ENCODE results near the gene SAPCD1. TPM values are rescaled to one million over a fixed set of nuclear protein-coding genes. Genes with fewer than 3 reads are reported as not detected.
A peak's percentile ranks its signal among the peaks of the same experiment; 100 is the strongest.
"Not testable (repeated sequence)": the region's sequence is repeated elsewhere in the genome, so short reads cannot be mapped to it uniquely, and the experiment has no call there.

SAPCD1 gene
- total RNA-seq, 2 experiments from 2014 or later = 11.3 to 13.2 TPM

- H3K27me3 Mint-ChIP-seq = no peaks in the 10 kb centered on the region
- H3K27ac Mint-ChIP-seq = peak within 1 kb of the TSS; percentile 91
- DNase-seq = peak; percentile 91
- POLR2A ChIA-PET = interaction anchor here (0.5 to 2.5 kb wide), 12 partner anchors 9 to 132 kb away, joined by 3 to 21 read pairs (median 4); partner anchors contain the start of genes HSPA1A, HSPA1B, HSPA1L and LSM2
- H3K4me1 Mint-ChIP-seq (ENCODE audit: low read depth) = peaks cover 39% of the 10 kb centered on the region
- H3K9me3 Mint-ChIP-seq = no peaks in the 10 kb centered on the region
- peak within 1 kb of the TSS; percentile 98 for H3K4me3 Mint-ChIP-seq
- H3K36me3 Mint-ChIP-seq = peaks cover 19% of the 10 kb centered on the region
- CTCF ChIA-PET = interaction anchor here (0.7 to 2.8 kb wide), 17 partner anchors 10 to 67 kb away, joined by 3 to 30 read pairs (median 5); partner anchors contain the start of genes CLIC1, HSPA1A, HSPA1L and LSM2
- intact Hi-C loops (cut with micrococcal nuclease) = loop anchor here (1.0 to 2.0 kb wide), 4 partner anchors 11 to 31 kb away; partner anchors contain the start of genes HSPA1B, LSM2 and VWA7
Measured at GRCh38 chr6:31795616-31796298, 33.3 kb downstream of the SAPCD1 start, which contains the start of gene VARS1. Gene VARS1 (minus strand): TSS chr6:31795752. CDS start chr6:31795217, 535 bp downstream.

DNA sequence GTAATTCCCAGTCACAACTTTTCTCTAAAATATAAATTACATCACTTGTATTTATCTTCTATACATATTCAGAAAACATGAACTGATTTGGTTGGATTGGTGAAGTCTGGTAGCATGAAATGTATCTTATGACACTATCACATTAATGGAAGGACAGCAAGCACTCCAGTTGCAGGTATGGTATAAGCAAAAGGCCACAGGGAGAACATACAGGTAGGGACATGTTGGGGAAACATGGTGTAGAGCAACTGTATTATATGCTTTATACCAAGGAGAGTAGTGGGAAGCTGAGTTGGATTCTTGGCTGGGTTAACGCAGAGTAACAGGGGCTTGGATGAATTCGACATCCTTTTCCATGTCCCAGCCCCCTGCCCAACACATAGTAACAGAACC is 34.5 kb downstream of the SAPCD1 start:
- intact Hi-C loops (cut with micrococcal nuclease) = loop anchor here (1.0 to 2.0 kb wide), 2 partner anchors 9 to 16 kb away; partner anchors contain the start of gene LSM2
- no peaks in the 10 kb centered on the region for H3K9me3 Mint-ChIP-seq

GRCh38 chr6:31797588-31797987 is 35.1 kb downstream of the SAPCD1 start:
- Mint-ChIP-seq H3K4me3 (no peak overlapping the region), H3K27ac (peak overlapping the region; percentile 80), H3K4me1 (ENCODE audit: low read depth) (peaks cover 35% of the 10 kb centered on the region), H3K36me3 (peaks cover 13% of the 10 kb centered on the region), H3K27me3 (no peaks in the 10 kb centered on the region), H3K9me3 (no peaks in the 10 kb centered on the region)
- peak; percentile 50 for DNase-seq
- ChIA-PET POLR2A (interaction anchor here (0.9 kb wide), 1 partner anchor 38 kb away, joined by 3 read pairs; no protein-coding TSS in a partner anchor), CTCF (interaction anchor here (0.7 to 0.9 kb wide), 3 partner anchors 8 to 40 kb away, joined by 3 to 4 read pairs (median 3); partner anchors contain the start of gene LSM2)
- intact Hi-C loops (cut with micrococcal nuclease) = loop anchor here (2.0 kb wide), 1 partner anchor 15 kb away; no protein-coding TSS in a partner anchor

More for the DNA sequence above, 34.5 kb downstream of the SAPCD1 start:
- Mint-ChIP-seq H3K36me3 (peaks cover 18% of the 10 kb centered on the region), H3K4me1 (ENCODE audit: low read depth) (peaks cover 35% of the 10 kb centered on the region), H3K4me3 (no peak overlapping the region), H3K27me3 (no peaks in the 10 kb centered on the region), H3K27ac (peak overlapping the region; percentile 80)
- ChIA-PET POLR2A (interaction anchor here (0.9 to 1.4 kb wide), 2 partner anchors 38 to 134 kb away, joined by 3 to 5 read pairs; no protein-coding TSS in a partner anchor), CTCF (interaction anchor here (0.9 to 2.8 kb wide), 5 partner anchors 10 to 61 kb away, joined by 3 to 15 read pairs (median 6); partner anchors contain the start of genes CLIC1, LSM2 and MSH5)
- DNase-seq = no peak

DNA sequence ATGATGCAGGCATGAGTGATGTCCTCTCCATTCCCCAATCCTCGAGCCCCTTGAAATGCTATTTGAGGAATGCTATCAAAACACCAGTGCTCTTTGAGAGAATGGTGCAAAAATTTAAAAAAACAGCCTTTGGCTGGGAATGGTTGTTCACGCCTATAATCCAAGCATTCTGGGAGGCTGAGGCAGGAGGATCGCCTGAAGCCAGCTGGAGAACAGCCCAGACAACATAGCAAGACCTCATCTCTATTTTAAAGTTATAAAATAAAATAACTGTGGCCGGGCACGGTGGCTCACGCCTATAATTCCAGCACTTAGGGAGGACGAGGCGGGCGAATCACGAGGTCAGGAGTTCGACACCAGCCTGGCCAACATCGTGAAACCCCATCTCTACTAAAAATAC is 37.3 kb downstream of the SAPCD1 start:
- peaks cover 17% of the 10 kb centered on the region for H3K36me3 Mint-ChIP-seq
- no peaks in the 10 kb centered on the region for H3K9me3 Mint-ChIP-seq
- intact Hi-C loops (cut with micrococcal nuclease) = no loop called here
- H3K4me1 Mint-ChIP-seq (ENCODE audit: low read depth) = peaks cover 31% of the 10 kb centered on the region
- ChIA-PET CTCF (interaction anchor here (1.2 to 1.8 kb wide), 3 partner anchors 9 to 29 kb away, joined by 3 to 8 read pairs (median 3); no protein-coding TSS in a partner anchor), POLR2A (interaction anchor here (0.8 kb wide), 1 partner anchor 37 kb away, joined by 3 read pairs; no protein-coding TSS in a partner anchor)
- no peak for DNase-seq
- no peak overlapping the region for H3K27ac Mint-ChIP-seq
- no peaks in the 10 kb centered on the region for H3K27me3 Mint-ChIP-seq
- no peak overlapping the region for H3K4me3 Mint-ChIP-seq

GRCh38 chr6:31801031-31801927 is 38.8 kb downstream of the SAPCD1 start:
- CTCF ChIA-PET = interaction anchor here (0.6 to 0.7 kb wide), 2 partner anchors 89 to 316 kb away, joined by 3 to 4 read pairs; no protein-coding TSS in a partner anchor
- peaks cover 36% of the 10 kb centered on the region for H3K4me1 Mint-ChIP-seq (ENCODE audit: low read depth)
- intact Hi-C loops (cut with micrococcal nuclease); H3K9me3 Mint-ChIP-seq; H3K4me3 Mint-ChIP-seq; DNase-seq; H3K27me3 Mint-ChIP-seq; POLR2A ChIA-PET: not testable (repeated sequence)
- peak overlapping the region; percentile 38 for H3K27ac Mint-ChIP-seq
- peaks cover 12% of the 10 kb centered on the region for H3K36me3 Mint-ChIP-seq

- no peak for DNase-seq
- intact Hi-C loops (cut with micrococcal nuclease) = loop anchor here (1.0 to 2.0 kb wide), 2 partner anchors 10 to 17 kb away; no protein-coding TSS in a partner anchor
- H3K27me3 Mint-ChIP-seq = no peaks in the 10 kb centered on the region
- ChIA-PET CTCF (interaction anchor here (0.6 to 2.5 kb wide), 12 partner anchors 8 to 224 kb away, joined by 3 to 30 read pairs (median 5); partner anchors contain the start of genes HSPA1A, HSPA1L and VARS1), POLR2A (interaction anchor here (0.9 to 2.4 kb wide), 10 partner anchors 9 to 231 kb away, joined by 3 to 20 read pairs (median 4); partner anchors contain the start of genes ABHD16A, HSPA1A, HSPA1B and HSPA1L)
- no peaks in the 10 kb centered on the region for H3K9me3 Mint-ChIP-seq
- H3K36me3 Mint-ChIP-seq = peaks cover 14% of the 10 kb centered on the region
- peak overlapping the region; percentile 86 for H3K4me3 Mint-ChIP-seq
- peaks cover 26% of the 10 kb centered on the region for H3K4me1 Mint-ChIP-seq (ENCODE audit: low read depth)
- peak overlapping the region; percentile 87 for H3K27ac Mint-ChIP-seq
Measured at GRCh38 chr6:31805939-31806469, 43.5 kb downstream of the SAPCD1 start.

GRCh38 chr6:31806470-31807272 is 44.2 kb downstream of the SAPCD1 start, which contains the start of gene LSM2:
Gene LSM2 (minus strand): TSS chr6:31806966. CDS start chr6:31806757, 209 bp downstream.
- ChIA-PET CTCF (interaction anchor here (0.6 to 2.5 kb wide), 22 partner anchors 8 to 256 kb away, joined by 3 to 30 read pairs (median 4); partner anchors contain the start of genes ABHD16A, HSPA1A, HSPA1B and HSPA1L), POLR2A (interaction anchor here (0.9 to 2.4 kb wide), 13 partner anchors 9 to 232 kb away, joined by 3 to 20 read pairs (median 5); partner anchors contain the start of genes ABHD16A, HSPA1A, HSPA1B and HSPA1L)
- no peaks in the 10 kb centered on the region for H3K27me3 Mint-ChIP-seq
- peak; percentile 98 for DNase-seq
- intact Hi-C loops (cut with micrococcal nuclease) = loop anchor here (1.0 to 2.0 kb wide), 2 partner anchors 10 to 16 kb away; no protein-coding TSS in a partner anchor
- peaks cover 12% of the 10 kb centered on the region for H3K36me3 Mint-ChIP-seq
- H3K4me1 Mint-ChIP-seq (ENCODE audit: low read depth) = peaks cover 30% of the 10 kb centered on the region
- H3K4me3 Mint-ChIP-seq = peak within 1 kb of the TSS; percentile 86
- H3K9me3 Mint-ChIP-seq = no peaks in the 10 kb centered on the region
- H3K27ac Mint-ChIP-seq = peak within 1 kb of the TSS; percentile 87

GRCh38 chr6:31808599-31808998 is 46.1 kb downstream of the SAPCD1 start:
- H3K4me3 Mint-ChIP-seq; POLR2A ChIA-PET; H3K27me3 Mint-ChIP-seq; H3K27ac Mint-ChIP-seq; intact Hi-C loops (cut with micrococcal nuclease); H3K9me3 Mint-ChIP-seq; DNase-seq; H3K36me3 Mint-ChIP-seq: not testable (repeated sequence)
- H3K4me1 Mint-ChIP-seq (ENCODE audit: low read depth) = peaks cover 41% of the 10 kb centered on the region
- CTCF ChIA-PET = interaction anchor here (2.1 kb wide), 1 partner anchor 19 kb away, joined by 7 read pairs; the partner anchor contains the start of gene HSPA1B

DNA sequence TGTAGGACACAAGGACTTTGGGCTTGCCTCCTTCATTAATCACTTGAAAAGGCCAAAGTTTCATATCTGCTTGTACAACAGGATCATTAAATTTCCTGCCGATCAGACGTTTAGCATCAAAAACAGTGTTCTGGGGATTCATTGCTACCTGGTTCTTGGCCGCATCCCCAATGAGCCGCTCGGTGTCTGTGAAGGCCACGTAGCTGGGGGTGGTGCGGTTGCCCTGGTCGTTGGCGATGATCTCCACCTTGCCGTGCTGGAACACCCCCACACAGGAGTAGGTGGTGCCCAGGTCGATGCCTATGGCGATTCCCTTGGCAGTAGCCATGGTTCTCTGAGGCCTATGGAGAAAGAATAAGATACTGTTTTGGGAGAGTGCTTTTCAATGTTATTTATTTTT is 49.2 kb downstream of the SAPCD1 start:
- CTCF ChIA-PET = interaction anchor here (0.6 kb wide), 1 partner anchor 16 kb away, joined by 3 read pairs; the partner anchor contains the start of gene VARS1
- POLR2A ChIA-PET = interaction anchor here (0.6 to 3.9 kb wide), 6 partner anchors 15 to 243 kb away, joined by 3 to 26 read pairs (median 9); partner anchors contain the start of genes CLIC1, HSPA1B and VARS1
- H3K27me3 Mint-ChIP-seq = no peaks in the 10 kb centered on the region
- peak overlapping the region; percentile 63 for H3K4me3 Mint-ChIP-seq
- intact Hi-C loops (cut with micrococcal nuclease) = loop anchor here (2.0 kb wide), 3 partner anchors 15 to 73 kb away; partner anchors contain the start of gene HSPA1B
- H3K27ac Mint-ChIP-seq = peak overlapping the region; percentile 95
- H3K36me3 Mint-ChIP-seq = peaks cover 3% of the 10 kb centered on the region
- H3K4me1 Mint-ChIP-seq (ENCODE audit: low read depth) = peaks cover 39% of the 10 kb centered on the region
- DNase-seq = no peak
- H3K9me3 Mint-ChIP-seq = no peaks in the 10 kb centered on the region

GRCh38 chr6:31813465-31813849 is 51.0 kb downstream of the SAPCD1 start:
- ChIA-PET POLR2A (interaction anchor here (0.8 to 3.9 kb wide), 8 partner anchors 8 to 237 kb away, joined by 3 to 26 read pairs (median 8); partner anchors contain the start of genes CLIC1, HSPA1B and VARS1), CTCF (interaction anchor here (0.9 to 2.6 kb wide), 6 partner anchors 11 to 75 kb away, joined by 3 to 14 read pairs (median 7); partner anchors contain the start of genes HSPA1B, MSH5 and VARS1)
- Mint-ChIP-seq H3K36me3 (peaks cover 7% of the 10 kb centered on the region), H3K27ac (peak overlapping the region; percentile 95), H3K27me3 (no peaks in the 10 kb centered on the region), H3K4me3 (peak overlapping the region; percentile 63), H3K4me1 (ENCODE audit: low read depth) (peaks cover 46% of the 10 kb centered on the region), H3K9me3 (no peaks in the 10 kb centered on the region)
- DNase-seq = no peak
- intact Hi-C loops (cut with micrococcal nuclease) = loop anchor here (2.0 kb wide), 3 partner anchors 13 to 75 kb away; partner anchors contain the start of gene HSPA1B
